DMS79 (cell line): ENCODE data around the gene DAPK1.

Experiments
- DNase-seq: peaks from one replicate; lab custom pipeline; 2025; lab: John Stamatoyannopoulos, UW

The DAPK1 gene

GRCh38 chr9:87569008-87569509, 71.4 kb downstream of the DAPK1 start:
- DNase-seq = no peak

- DNase-seq = no peak
Measured at GRCh38 chr9:87569518-87569917, 71.9 kb downstream of the DAPK1 start.

- DNase-seq = no peak
Measured at GRCh38 chr9:87570000-87570908, 72.6 kb downstream of the DAPK1 start.

- no peak for DNase-seq
Measured at GRCh38 chr9:87572719-87573118, 75.1 kb downstream of the DAPK1 start.

- no peak for DNase-seq
Measured at GRCh38 chr9:87573841-87574342, 76.2 kb downstream of the DAPK1 start.

GRCh38 chr9:87577746-87578145, 80.1 kb downstream of the DAPK1 start:
- DNase-seq = no peak

- no peak for DNase-seq
Measured at GRCh38 chr9:87578625-87579024, 81.0 kb downstream of the DAPK1 start.

GRCh38 chr9:87579781-87580541, 82.3 kb downstream of the DAPK1 start:
- DNase-seq = no peak

GRCh38 chr9:87580941-87581438, 83.3 kb downstream of the DAPK1 start:
- DNase-seq = no peak

- DNase-seq = no peak
Measured at GRCh38 chr9:87581513-87581912, 83.8 kb downstream of the DAPK1 start.

- DNase-seq = no peak
Measured at GRCh38 chr9:87581949-87582637, 84.4 kb downstream of the DAPK1 start.

GRCh38 chr9:87584326-87584725, 86.7 kb downstream of the DAPK1 start:
- no peak for DNase-seq

- no peak for DNase-seq
Measured at GRCh38 chr9:87585123-87585855, 87.6 kb downstream of the DAPK1 start.

- no peak for DNase-seq
Measured at GRCh38 chr9:87586731-87587355, 89.2 kb downstream of the DAPK1 start.

- no peak for DNase-seq
Measured at GRCh38 chr9:87587356-87587745, 89.7 kb downstream of the DAPK1 start.

- no peak for DNase-seq
Measured at GRCh38 chr9:87587864-87588263, 90.2 kb downstream of the DAPK1 start.

GRCh38 chr9:87588339-87588738, 90.7 kb downstream of the DAPK1 start:
- DNase-seq = no peak

- DNase-seq = no peak
Measured at GRCh38 chr9:87590996-87591395, 93.3 kb downstream of the DAPK1 start.

- DNase-seq = no peak
Measured at GRCh38 chr9:87592554-87593358, 95.1 kb downstream of the DAPK1 start.
